ENCODE data around the gene EXOSC3. TPM values are rescaled to one million over a fixed set of nuclear protein-coding genes. Genes with fewer than 3 reads are reported as not detected.

Gene EXOSC3
- total RNA-seq, 2 experiments from 2014 or later = 82.6 to 103 TPM

- POLR2A ChIA-PET = no interaction called here
- H3K27ac ChIP-seq (ENCODE audit: low read depth, low read length, poor library complexity, severe bottlenecking) = no peak overlapping the region
- BruUV-seq (replicated peaks) = no TSS peak
- no peaks in the 10 kb centered on the region for H3K36me3 ChIP-seq (ENCODE audit: insufficient read depth, low read length)
- H3K79me2 ChIP-seq (ENCODE audit: insufficient read depth, low read depth, low read length) = no peaks in the 10 kb centered on the region
- H2AFZ ChIP-seq (ENCODE audit: low read length) = no peak overlapping the region
- H3K4me3 ChIP-seq (ENCODE audit: low read depth, low read length, poor library complexity, severe bottlenecking) = no peak overlapping the region
- no peaks in the 10 kb centered on the region for H3K9me3 ChIP-seq (ENCODE audit: low read length)
- no peak for DNase-seq (ENCODE audit: low spot score)
- TF ChIP-seq, protein P1, sequence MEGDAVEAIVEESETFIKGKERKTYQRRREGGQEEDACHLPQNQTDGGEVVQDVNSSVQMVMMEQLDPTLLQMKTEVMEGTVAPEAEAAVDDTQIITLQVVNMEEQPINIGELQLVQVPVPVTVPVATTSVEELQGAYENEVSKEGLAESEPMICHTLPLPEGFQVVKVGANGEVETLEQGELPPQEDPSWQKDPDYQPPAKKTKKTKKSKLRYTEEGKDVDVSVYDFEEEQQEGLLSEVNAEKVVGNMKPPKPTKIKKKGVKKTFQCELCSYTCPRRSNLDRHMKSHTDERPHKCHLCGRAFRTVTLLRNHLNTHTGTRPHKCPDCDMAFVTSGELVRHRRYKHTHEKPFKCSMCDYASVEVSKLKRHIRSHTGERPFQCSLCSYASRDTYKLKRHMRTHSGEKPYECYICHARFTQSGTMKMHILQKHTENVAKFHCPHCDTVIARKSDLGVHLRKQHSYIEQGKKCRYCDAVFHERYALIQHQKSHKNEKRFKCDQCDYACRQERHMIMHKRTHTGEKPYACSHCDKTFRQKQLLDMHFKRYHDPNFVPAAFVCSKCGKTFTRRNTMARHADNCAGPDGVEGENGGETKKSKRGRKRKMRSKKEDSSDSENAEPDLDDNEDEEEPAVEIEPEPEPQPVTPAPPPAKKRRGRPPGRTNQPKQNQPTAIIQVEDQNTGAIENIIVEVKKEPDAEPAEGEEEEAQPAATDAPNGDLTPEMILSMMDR (conservative IDR thresholded peaks at IDR 0.05; ENCODE audit: low read length) = no peak
- no peak for TF ChIP-seq EZH2phosphoT487 (IDR thresholded peaks at IDR 0.05; ENCODE audit: borderline replicate concordance, low read depth, low read length)
- H3K4me2 ChIP-seq (ENCODE audit: low read length) = no peak overlapping the region
- no peaks in the 10 kb centered on the region for H4K20me1 ChIP-seq (ENCODE audit: insufficient read depth, low read length)
- CTCF ChIA-PET (ENCODE audit: unreplicated experiment) = no interaction called here
- intact Hi-C loops (cut with micrococcal nuclease; ENCODE audit: unreplicated experiment) = loop anchor here (1.0 to 10.0 kb wide), 3 partner anchors 157 to 338 kb away; no protein-coding TSS in a partner anchor
- H3K4me1 ChIP-seq (ENCODE audit: insufficient read depth, low read length, poor library complexity, severe bottlenecking) = no peaks in the 10 kb centered on the region
- no peaks in the 10 kb centered on the region for H3K9me2 ChIP-seq (ENCODE audit: insufficient read depth, low read length)
These were observed 38.2 kb downstream of the EXOSC3 start for GRCh38 chr9:37746448-37747270.

DNA sequence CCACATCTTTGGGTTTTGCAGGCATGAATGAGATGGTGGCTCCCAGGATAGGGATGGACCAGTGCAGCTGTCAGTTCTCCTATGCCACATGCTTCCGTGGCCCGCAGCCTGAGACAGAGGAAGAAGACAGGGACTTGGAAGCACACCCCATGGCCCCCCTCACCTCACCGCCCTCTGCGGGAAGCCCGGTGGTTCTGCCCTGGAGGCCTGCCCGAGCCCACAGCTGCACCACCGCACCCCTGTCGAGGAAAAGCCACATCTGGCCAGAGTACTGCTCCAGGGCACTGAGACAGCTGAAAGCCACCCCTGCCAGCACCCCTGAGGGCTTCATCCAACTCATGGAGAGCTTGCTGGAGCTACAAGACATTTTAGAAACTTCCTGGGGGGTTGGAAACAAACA is 38.9 kb downstream of the EXOSC3 start:
- H3K36me3 ChIP-seq (ENCODE audit: insufficient read depth, low read length) = no peaks in the 10 kb centered on the region
- no peaks in the 10 kb centered on the region for H4K20me1 ChIP-seq (ENCODE audit: insufficient read depth, low read length)
- H3K27ac ChIP-seq (ENCODE audit: low read depth, low read length, poor library complexity, severe bottlenecking) = no peak overlapping the region
- no peaks in the 10 kb centered on the region for H3K9me2 ChIP-seq (ENCODE audit: insufficient read depth, low read length)
- no peak overlapping the region for H3K4me2 ChIP-seq (ENCODE audit: low read length)
- no TSS peak for BruUV-seq (replicated peaks)
- no peaks in the 10 kb centered on the region for H3K4me1 ChIP-seq (ENCODE audit: insufficient read depth, low read length, poor library complexity, severe bottlenecking)
- POLR2A ChIA-PET = no interaction called here
- H3K79me2 ChIP-seq (ENCODE audit: insufficient read depth, low read depth, low read length) = no peaks in the 10 kb centered on the region
- no peak overlapping the region for H3K4me3 ChIP-seq (ENCODE audit: low read depth, low read length, poor library complexity, severe bottlenecking)
- DNase-seq (ENCODE audit: low spot score) = no peak
- intact Hi-C loops (cut with micrococcal nuclease; ENCODE audit: unreplicated experiment) = loop anchor here (5.0 to 10.0 kb wide), 2 partner anchors 264 to 339 kb away; no protein-coding TSS in a partner anchor
- no peak overlapping the region for H2AFZ ChIP-seq (ENCODE audit: low read length)
- H3K9me3 ChIP-seq (ENCODE audit: low read length) = no peaks in the 10 kb centered on the region
- CTCF ChIA-PET (ENCODE audit: unreplicated experiment) = no interaction called here
- TF ChIP-seq, protein P1 (conservative IDR thresholded peaks at IDR 0.05; ENCODE audit: low read length) = no peak
- TF ChIP-seq EZH2phosphoT487 (IDR thresholded peaks at IDR 0.05; ENCODE audit: borderline replicate concordance, low read depth, low read length) = no peak

Measured in OCI-LY7 (cell line).